Jurkat, Clone E6-1 (cell line): ENCODE measurements around the gene COLEC11.
"Not testable (repeated sequence)": the region's sequence is repeated elsewhere in the genome, so short reads cannot be mapped to it uniquely, and the experiment has no call there.

ENCODE experiments used
- DNase-seq: peaks from one replicate; pipeline ENCODE4 v3.0.0-alpha.2; 2011; ENCODE audit warnings: low read depth, low spot score
- H3K4me3 ChIP-seq: 2 replicates; pipeline ENCODE4 v1.5.1; 2011; ENCODE audit warnings: mild to moderate bottlenecking, low read length, control low read depth, moderate library complexity

COLEC11 gene

DNA sequence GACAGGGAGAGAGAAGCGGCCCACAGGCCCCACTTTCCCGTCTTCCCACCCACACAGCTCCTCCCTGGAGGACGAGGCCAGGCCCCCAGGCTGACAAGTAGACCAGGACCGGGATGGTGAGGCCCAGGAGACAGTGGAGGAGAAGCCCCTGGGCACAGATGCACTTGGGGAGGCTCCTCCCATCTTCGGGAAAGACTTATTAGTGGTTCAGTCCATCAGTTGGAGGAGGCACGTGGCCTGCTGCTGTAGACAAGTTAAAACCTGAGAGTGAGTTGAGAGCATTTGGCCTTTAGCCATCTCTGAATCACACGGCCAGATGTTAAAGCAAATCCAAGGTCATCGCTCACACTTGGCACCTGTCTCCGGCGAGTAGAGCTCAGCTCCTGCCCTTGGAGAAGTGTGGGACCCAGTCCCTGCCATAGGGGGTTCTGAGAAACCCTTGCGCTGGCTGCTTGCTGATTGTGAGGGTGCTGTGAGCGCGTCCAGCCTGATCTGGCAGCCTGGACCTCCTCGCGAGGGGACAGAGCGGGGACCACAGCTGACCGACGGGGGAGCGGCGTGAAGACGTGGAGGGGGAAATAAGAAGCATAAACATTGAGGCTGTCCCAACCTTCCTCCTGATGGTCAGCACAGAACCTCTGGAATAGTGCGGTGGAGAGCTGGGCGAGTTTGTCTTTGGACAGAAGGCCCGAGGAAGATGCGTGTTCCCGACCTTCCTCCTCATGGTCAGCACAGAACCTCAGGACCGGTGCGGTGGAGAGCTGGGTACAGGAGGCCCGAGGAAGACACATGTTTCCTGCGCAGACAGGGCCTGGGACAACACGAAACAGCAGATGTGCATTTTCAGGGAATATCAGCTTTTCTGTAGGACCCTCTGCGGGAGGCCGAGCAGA, 38.4 kb downstream of the COLEC11 start:
- no peak overlapping the region for H3K4me3 ChIP-seq
- no peak for DNase-seq

- no peak for DNase-seq
- no peak overlapping the region for H3K4me3 ChIP-seq
These were observed 39.2 kb downstream of the COLEC11 start for GRCh38 chr2:3633982-3634595.

DNA sequence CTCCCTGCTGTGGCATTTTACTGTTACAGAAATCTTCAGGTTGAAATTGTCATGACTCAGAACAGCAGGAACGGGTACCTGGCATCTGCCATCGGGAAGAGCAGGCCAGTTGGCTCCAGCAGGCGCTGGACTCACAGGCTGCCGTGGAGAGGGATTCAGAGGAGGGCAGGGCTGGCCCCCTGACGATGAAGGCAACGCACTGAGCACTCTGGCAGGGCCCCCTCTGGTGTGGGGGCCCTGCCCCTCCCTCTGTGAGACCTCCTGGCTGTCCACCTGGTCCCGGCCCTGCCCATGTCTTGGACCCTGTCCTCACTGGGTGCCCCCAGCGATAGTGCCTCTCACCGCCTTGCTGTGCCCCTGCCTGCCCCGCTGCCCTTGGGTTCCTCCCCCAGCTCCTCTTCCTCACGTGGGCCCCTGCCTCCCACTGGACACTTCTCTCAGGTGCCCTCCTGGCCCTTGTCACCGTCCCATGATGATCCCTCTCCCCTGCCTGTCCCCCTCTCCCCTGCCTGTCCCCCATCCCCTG, 39.7 kb downstream of the COLEC11 start:
- no peak for DNase-seq
- H3K4me3 ChIP-seq: no peak overlapping the region

DNA sequence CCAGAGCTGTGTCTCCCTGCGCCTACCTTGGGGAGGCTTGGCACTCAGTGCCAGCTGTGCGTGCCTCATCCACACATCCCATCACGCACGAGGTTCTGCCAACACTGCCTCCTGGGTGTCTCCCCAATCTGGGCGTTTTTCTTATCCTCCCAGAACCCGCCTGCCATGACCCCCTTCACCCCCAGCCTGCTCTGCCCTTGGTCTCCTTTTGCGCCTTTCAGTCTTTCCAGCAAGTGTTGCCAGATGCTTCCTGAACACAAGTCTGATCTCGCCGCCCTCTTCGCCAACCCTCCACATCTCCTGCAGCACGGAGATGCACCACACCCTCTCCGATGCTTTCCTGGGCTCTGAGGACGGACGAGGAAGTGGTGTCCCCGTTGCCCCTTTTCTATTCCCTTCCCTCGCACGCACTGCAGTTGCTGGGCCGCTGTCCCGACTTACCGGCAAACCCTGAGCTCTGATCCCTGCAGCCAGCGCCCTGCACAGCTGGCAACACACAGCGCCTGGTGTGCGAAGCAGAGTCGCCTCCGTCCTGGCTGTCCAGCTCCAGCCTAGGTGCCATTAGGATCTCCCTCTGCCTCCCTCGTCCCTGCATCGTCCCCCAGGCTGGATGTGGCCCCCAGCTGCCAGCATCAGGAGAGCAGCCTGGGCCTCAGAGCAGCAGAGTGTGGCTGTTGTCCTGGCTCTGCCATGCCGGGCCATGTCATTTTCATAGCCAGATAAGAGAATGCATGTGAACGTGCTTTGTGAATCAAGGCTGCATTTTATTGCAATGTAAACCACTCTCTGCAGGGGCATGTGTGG, 40.5 kb downstream of the COLEC11 start:
- no peak overlapping the region for H3K4me3 ChIP-seq
- DNase-seq: no peak

DNA sequence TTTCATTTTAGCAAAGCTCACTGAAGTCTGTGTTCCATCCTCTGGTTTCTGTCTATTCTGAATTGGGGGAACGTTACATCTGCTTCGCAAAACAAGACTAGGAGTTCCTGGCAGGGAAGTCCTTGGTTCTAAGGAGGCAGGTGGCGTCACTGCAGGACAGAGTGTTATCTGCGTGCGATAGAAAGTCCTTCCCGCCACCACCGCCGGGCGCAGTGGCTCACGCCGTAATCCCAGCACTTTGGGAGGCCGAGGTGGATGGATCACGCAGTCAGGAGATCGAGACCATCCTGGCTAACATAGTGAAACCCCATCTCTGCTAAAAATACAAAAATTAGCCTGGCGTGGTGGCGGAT, 41.0 kb downstream of the COLEC11 start:
- not testable (repeated sequence) for DNase-seq, H3K4me3 ChIP-seq

DNA sequence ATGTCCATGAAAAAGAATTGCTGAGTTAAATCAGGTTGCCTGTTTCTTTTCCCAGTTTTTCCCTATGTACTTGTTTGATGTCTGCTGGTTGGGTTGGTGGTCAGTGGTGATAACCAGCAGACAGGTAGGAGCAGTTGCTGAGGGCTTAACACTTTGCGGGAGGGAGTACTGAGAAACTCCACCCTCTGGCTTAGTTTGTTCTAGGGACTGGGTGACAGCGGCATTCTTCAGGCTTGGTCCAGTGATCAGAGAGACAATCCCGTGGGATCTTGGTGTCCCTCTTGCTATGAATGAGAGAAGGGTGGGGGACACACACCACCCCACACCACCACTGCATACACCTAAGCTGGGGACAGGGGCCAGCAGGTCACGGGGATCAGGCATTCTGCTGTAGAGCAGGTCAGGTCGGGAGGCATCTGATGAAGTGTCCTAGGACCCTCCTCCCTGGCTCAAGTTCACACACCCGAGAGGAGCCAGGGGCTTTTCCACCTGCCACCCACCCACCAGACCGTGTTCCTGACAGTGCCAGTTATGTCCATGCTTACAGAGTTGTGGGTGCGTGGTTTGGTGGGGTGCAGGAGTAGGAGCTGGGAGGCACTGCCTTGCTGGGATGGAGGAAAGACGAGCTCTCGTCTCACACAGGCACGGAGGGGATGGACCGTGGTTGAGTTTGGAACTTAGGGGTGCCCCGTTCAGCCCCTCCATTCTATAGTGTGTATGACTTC, 41.8 kb downstream of the COLEC11 start:
- DNase-seq: no peak
- no peak overlapping the region for H3K4me3 ChIP-seq

DNA sequence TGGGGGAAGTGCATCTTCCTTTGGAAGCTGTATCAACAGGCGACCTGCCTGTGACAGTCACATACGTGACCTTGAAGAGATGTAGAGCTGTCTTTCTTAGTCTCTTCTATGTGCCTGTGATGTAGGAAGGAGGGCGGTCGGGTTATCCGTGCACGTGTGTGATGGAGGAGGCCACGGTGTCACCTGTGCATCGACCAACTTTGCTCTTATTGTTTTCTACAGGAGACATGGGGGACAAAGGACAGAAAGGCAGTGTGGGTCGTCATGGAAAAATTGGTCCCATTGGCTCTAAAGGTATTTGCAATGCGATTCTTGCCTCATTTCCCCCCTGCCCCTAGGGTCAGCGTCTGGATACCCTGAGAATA, 42.4 kb downstream of the COLEC11 start:
- no peak for DNase-seq

GRCh38 chr2:3637692-3638455, 43.0 kb downstream of the COLEC11 start:
- DNase-seq: no peak
- no peak overlapping the region for H3K4me3 ChIP-seq

More for the DNA sequence above, 42.4 kb downstream of the COLEC11 start:
- no peak overlapping the region for H3K4me3 ChIP-seq

DNA sequence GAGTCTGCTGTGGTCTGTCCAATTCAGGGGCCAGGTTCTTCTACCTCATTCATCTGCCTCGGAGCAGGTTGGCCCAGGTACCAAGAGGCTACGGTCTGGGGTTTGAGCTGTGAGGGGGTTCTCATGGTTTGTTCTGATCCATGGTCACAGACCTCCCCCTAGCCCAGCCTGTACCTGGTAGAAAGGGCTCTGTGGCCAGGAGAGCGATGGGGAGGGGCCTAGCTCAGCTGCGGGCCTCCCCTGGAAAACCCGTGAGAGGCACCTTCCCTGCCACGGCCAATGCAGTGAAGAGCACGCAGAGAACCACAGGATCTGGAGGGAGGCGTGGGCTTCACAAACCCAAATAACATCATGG, 43.5 kb downstream of the COLEC11 start:
- no peak overlapping the region for H3K4me3 ChIP-seq
- DNase-seq: no peak

DNA sequence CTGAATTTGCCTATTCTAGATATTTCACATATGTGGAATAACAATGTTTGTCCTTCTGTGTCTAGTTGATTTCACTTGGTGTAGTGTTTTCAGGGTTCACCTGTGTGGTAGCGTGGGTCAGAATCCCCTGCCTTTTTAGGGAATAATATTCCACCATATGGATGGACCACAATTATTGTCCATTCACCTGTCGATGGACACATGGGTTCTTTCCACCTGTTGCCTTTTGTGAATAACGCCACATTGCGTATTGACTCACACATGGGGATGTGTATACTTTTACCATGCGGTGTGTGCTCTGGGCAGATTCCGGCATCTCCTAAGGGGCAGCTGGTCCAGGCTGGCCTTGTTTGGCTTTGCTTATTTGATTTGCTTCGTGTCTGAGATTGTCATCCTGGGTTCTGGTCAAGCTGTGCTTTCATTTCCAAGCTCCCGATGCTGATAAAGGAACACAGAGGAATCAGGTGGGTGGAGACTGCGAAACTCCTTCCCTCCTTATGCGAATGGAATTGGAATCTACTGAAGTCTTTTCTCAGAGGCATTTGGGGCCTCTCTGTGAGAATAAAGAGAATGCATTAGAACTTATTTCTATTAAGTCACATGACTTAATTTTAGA, 44.2 kb downstream of the COLEC11 start:
- H3K4me3 ChIP-seq: no peak overlapping the region
- no peak for DNase-seq

DNA sequence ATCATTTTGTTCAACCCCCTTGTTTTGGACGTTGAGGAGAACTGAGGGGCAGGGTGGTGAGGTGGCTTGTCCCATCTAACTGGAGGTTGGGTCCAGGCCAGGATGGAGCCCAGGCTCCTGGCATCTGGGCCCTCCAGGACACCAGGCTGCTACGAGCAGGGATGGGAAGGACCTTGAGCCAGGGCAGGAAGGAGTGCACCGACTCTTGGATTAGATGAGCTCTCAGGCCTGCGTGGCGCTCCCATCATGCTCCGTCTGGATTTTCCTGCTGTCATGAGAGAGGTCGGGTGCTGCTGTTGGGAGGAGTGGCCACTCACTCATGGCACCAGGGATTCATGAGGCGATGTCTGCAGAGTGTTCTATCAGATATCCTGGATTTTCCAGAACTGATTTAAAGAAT, 44.7 kb downstream of the COLEC11 start:
- DNase-seq: no peak
- H3K4me3 ChIP-seq: no peak overlapping the region

GRCh38 chr2:3641181-3641580, 46.3 kb downstream of the COLEC11 start:
- no peak overlapping the region for H3K4me3 ChIP-seq
- DNase-seq: no peak

GRCh38 chr2:3641841-3642421, 47.0 kb downstream of the COLEC11 start:
- H3K4me3 ChIP-seq: no peak overlapping the region

GRCh38 chr2:3642521-3643215, 47.8 kb downstream of the COLEC11 start:
- no peak for DNase-seq
- H3K4me3 ChIP-seq: no peak overlapping the region

More at GRCh38 chr2:3641841-3642421, 47.0 kb downstream of the COLEC11 start:
- DNase-seq: no peak

DNA sequence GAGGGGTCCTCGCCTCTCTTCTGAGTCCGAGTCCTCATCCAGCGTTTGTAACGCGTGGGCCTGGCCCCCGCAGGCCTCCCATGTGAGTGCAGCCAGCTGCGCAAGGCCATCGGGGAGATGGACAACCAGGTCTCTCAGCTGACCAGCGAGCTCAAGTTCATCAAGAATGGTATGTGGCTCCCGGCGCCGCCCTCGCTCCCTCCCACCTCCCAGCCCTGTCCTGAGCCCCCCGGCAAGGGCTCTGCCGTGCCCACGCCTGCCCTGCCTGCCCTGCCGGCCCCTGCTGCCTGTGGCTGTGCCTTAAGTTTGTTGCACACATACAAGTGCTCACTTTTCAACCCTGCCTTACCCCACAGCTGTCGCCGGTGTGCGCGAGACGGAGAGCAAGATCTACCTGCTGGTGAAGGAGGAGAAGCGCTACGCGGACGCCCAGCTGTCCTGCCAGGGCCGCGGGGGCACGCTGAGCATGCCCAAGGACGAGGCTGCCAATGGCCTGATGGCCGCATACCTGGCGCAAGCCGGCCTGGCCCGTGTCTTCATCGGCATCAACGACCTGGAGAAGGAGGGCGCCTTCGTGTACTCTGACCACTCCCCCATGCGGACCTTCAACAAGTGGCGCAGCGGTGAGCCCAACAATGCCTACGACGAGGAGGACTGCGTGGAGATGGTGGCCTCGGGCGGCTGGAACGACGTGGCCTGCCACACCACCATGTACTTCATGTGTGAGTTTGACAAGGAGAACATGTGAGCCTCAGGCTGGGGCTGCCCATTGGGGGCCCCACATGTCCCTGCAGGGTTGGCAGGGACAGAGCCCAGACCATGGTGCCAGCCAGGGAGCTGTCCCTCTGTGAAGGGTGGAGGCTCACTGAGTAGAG, 48.7 kb downstream of the COLEC11 start:
- H3K4me3 ChIP-seq: no peak overlapping the region
- DNase-seq: no peak

GRCh38 chr2:3644246-3644525, 49.3 kb downstream of the COLEC11 start:
- no peak for DNase-seq
- H3K4me3 ChIP-seq: no peak overlapping the region
